Astrocyte (in vitro differentiated cells and primary cell): ENCODE measurements around the gene KLHDC8A.

Source experiments
- CTCF ChIP-seq: IDR thresholded peaks from 2 replicates; pipeline ENCODE4 v1.5.1; 2011; ENCODE audit warnings: low read depth, mild to moderate bottlenecking, inconsistent platforms, low read length, moderate library complexity; ENCODE audit not compliant: insufficient read depth
- EZH2 ChIP-seq: IDR thresholded peaks from 2 replicates; pipeline ENCODE4 v1.6.1; 2012; ENCODE audit warnings: mild to moderate bottlenecking, low read length, inconsistent platforms; ENCODE audit not compliant: insufficient read depth

GRCh38 chr1:205357567-205357966 is 845 bp upstream of the KLHDC8A start:
- TF ChIP-seq CTCF (no peak), EZH2 (no peak)
